ENCODE results near the gene SPDYE5.

Gene SPDYE5

DNA sequence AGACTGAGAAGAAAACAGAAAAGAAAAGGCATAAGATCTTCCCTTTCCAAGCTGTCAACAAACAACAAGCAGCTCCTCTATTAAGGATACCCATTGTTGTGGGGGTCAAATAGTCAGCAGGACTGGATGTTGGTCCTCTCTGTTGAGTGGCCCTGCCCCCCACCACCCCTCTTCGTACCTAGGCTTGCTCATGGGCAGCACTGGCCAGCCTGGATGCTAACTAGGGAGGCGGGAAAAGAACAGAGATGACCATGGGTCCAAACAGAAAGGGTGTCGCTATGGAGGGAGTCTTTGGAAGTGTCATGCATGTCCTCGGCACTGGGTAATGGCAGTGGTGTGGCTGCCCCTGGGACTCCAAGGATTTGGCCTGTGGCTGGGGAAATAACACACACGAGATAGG is 45.6 kb downstream of the SPDYE5 start:
- no peak for DNase-seq

DNA sequence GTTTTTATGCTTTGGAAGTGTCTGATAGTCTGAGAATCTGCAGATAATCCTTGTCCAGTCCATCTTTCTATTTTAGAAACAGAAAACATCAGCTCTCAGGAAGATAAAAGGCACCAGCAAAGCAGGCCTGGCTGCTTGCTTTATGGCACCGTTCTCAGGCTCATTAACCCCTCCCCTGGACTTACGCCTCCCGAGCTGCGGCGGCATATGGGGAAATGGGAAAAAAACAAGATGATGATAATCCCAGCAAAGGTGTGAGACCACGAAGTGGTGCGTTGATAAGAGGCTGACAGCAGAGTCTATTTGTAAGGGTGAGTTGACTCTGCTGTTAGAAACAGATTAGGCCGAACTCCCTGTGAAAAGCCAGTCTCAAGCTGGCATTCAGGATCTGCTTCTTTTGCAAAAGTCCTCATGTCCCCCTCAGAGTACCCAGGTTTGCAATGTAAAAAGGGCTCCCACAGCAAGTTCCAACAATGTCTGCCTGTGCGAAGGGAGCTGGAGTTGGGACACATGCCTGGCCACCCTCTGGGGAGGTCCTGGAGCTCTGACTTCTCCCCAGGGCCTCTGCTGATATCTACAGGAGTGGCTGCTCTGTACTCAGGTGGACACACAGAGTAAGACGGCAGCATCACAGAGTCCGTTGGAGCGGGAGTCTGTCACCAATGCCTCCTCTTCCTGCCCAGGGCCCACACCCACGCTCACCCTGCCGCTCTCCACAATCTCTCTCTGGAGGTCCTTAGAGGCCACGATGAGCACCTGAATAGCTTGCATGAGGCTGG is 54.3 kb downstream of the SPDYE5 start:
- DNase-seq: no peak

Data from activated CD4-positive, alpha-beta T cell treated with anti-CD3 and anti-CD28 coated beads, Interleukin-2, Interleukin-6, amounts not matched to agents 100 ng/mL and 50 ng/mL, durations not matched to agents 16 hours and 8 hours (primary cell).